SJSA1 (cell line): ENCODE results near the gene DNM3. TPM values are rescaled to one million over a fixed set of nuclear protein-coding genes. Genes with fewer than 3 reads are reported as not detected.
"Not testable (repeated sequence)": the region's sequence is repeated elsewhere in the genome, so short reads cannot be mapped to it uniquely, and the experiment has no call there.

Experiments
- DNase-seq, 2 experiments: peaks; one replicate each; pipeline ENCODE4 v3.0.0-alpha.2; 2015 to 2020; ENCODE audit warnings: low spot score in 2 of 2, low read depth in 1 of 2
- H3K27ac ChIP-seq: fragments of 250-450 bp; sonication (Bioruptor Pico); 2 replicates; pipeline ENCODE4 v1.5.1; 2020; ENCODE audit warnings: mild to moderate bottlenecking, moderate library complexity
- H3K27me3 ChIP-seq: fragments of 250-450 bp; sonication (Bioruptor Pico); replicated peaks from 2 replicates; pipeline ENCODE4 v1.5.1; 2020; ENCODE audit warnings: mild to moderate bottlenecking, moderate library complexity
- H3K36me3 ChIP-seq: fragments of 250-450 bp; sonication (Bioruptor Pico); 2 replicates; pipeline ENCODE4 v1.5.1; 2020; ENCODE audit warnings: mild to moderate bottlenecking
- H3K4me1 ChIP-seq: fragments of 250-450 bp; sonication (Bioruptor Pico); replicated peaks from 2 replicates; pipeline ENCODE4 v1.6.1; 2021; ENCODE audit warnings: mild to moderate bottlenecking
- H3K4me3 ChIP-seq: fragments of 250-450 bp; sonication (Bioruptor Pico); 2 replicates; pipeline ENCODE4 v1.5.1; 2020; ENCODE audit warnings: mild to moderate bottlenecking
- H3K9me3 ChIP-seq: fragments of 250-450 bp; sonication (Bioruptor Pico); replicated peaks from 2 replicates; pipeline ENCODE4 v1.5.1; 2020; ENCODE audit warnings: mild to moderate bottlenecking
- total RNA-seq: library from RNA; depleted of rRNA; stranded (reverse); fragments of >200 nt; shearing (Covaris generic); gene quantifications from 2 replicates; pipeline ENCODE4 v1.2.3, GENCODE V29; 2014

Gene DNM3
- total RNA-seq, 1 experiment from 2014 or later, result 1.7 TPM

DNA sequence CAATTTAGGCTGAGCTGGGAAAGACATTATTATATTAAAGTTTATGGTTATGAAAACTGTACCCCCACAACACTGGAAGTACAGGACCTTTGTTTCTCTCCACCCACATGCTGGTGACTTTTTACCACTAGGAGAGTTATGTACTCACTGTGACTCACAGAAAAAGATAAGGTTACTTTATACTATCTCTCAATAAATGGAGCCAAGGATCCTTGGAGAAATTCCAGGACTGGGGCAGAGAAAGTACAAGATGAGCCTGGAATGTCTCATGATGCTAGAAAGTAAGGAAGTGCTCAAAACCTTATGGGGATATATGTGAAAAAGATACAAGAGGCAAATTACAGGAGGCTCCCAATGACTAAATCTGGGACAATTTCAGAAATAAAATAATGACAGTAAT is 515.3 kb downstream of the DNM3 start:
- Histone ChIP-seq H3K36me3 (no peaks in the 10 kb centered on the region), H3K27ac (peak overlapping the region; percentile 75; the same call in 1 of the 2 replicates), H3K4me1 (peaks cover 66% of the 10 kb centered on the region), H3K4me3 (no peak overlapping the region), H3K9me3 (no peaks in the 10 kb centered on the region), H3K27me3 (no peaks in the 10 kb centered on the region)
- DNase-seq, result peak; percentile 56 to 74

DNA sequence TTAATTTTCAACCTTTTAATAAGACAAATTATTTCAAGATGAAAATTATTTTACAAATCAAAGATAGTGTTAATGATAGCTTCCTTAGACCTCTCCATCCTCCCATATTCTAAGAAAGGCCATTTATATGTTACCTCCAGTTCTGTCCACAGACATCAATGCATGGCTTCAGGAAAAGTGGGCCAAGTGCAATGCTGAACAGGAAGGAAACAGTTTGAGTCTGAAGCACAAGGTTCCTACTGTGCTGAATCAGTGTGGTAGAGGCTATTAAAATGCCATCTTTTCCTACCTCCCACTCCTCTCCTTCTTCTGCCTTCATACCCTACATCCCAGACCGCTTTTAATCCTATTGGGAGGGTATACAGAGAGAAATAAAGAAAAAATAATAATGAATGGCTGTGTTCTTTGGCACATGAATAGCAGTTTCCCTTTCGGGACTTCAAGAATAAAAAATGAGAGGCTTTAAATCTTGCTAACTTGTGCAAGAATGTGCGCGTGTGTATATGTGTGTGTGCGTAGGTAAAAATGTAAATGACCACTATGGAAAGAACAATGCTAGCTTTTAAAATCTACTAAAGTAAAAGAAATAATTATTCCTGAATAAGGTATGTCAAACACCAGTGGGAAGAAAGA is 516.6 kb downstream of the DNM3 start:
- no peaks in the 10 kb centered on the region for H3K27me3 ChIP-seq
- peak overlapping the region; percentile 8; the same call in 1 of the 2 replicates for H3K4me3 ChIP-seq
- no peaks in the 10 kb centered on the region for H3K36me3 ChIP-seq
- peaks cover 56% of the 10 kb centered on the region for H3K4me1 ChIP-seq
- no peaks in the 10 kb centered on the region for H3K9me3 ChIP-seq
- H3K27ac ChIP-seq, result peak overlapping the region; percentile 75
- no peak for DNase-seq

DNA sequence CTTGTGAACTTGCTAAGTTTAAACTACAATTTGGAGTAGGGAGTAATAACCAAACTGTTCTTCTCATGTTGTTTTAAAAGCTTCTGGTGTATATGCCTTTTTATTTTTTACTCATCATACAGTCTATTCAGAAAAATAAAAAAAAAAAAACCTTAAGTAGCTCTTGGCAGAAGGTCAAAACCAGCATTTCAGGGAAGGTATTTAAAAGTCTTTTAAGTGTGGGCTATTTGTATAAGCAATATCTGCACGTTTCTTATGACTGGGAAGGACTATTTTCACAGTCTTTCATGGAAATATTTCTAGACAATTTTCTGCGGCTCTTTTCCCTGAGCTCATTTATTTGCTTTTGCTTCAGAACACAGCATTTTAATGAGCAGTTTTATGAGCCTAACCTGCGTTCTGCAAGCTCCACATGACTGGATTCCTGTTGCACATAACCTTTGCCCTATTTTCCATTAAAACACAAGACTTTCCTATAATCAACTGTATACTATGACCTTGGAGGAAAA is 518.2 kb downstream of the DNM3 start:
- H3K27ac ChIP-seq, result peak overlapping the region; percentile 75
- no peaks in the 10 kb centered on the region for H3K9me3 ChIP-seq

GRCh38 chr1:172360511-172360910 is 519.2 kb downstream of the DNM3 start:
- H3K36me3 ChIP-seq, result no peaks in the 10 kb centered on the region
- no peak overlapping the region for H3K27ac ChIP-seq
- no peaks in the 10 kb centered on the region for H3K9me3 ChIP-seq
- H3K4me1 ChIP-seq, result peaks cover 51% of the 10 kb centered on the region
- no peak for DNase-seq
- no peaks in the 10 kb centered on the region for H3K27me3 ChIP-seq
- H3K4me3 ChIP-seq, result no peak overlapping the region

More for the DNA sequence above, 518.2 kb downstream of the DNM3 start:
- Histone ChIP-seq H3K4me1 (peaks cover 56% of the 10 kb centered on the region), H3K27me3 (no peaks in the 10 kb centered on the region), H3K36me3 (no peaks in the 10 kb centered on the region), H3K4me3 (no peak overlapping the region)
- peak in 1 of 2 experiments; percentile 76 for DNase-seq

DNA sequence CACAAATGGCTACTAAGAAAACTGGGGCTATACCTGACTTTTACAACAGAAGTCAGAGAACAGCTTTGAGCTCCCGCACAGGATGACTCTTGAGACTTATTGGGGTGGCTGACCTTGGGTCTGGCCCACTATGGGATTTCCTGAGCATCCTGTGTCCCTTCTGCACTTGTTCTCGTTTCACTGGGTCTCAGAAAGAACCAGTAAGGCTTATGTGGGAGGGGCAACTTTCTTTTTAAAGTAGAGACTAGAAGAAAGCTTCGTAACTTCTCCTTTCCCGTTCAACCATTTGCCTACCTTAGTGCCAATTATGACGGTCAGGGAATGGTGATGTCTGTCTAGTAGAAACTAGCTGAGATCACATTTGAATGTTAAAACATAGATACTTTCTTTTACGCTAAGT is 519.7 kb downstream of the DNM3 start:
- H3K9me3 ChIP-seq, result no peaks in the 10 kb centered on the region
- no peak for DNase-seq
- H3K36me3 ChIP-seq, result no peaks in the 10 kb centered on the region
- no peak overlapping the region for H3K27ac ChIP-seq
- no peak overlapping the region for H3K4me3 ChIP-seq
- peaks cover 49% of the 10 kb centered on the region for H3K4me1 ChIP-seq
- no peaks in the 10 kb centered on the region for H3K27me3 ChIP-seq

- Histone ChIP-seq H3K27ac (no peak overlapping the region), H3K4me1 (peaks cover 21% of the 10 kb centered on the region), H3K9me3 (no peaks in the 10 kb centered on the region), H3K27me3 (no peaks in the 10 kb centered on the region), H3K4me3 (no peak overlapping the region), H3K36me3 (no peaks in the 10 kb centered on the region)
- DNase-seq, result no peak
Measured at GRCh38 chr1:172363852-172364251, 522.6 kb downstream of the DNM3 start.

GRCh38 chr1:172371646-172372045 is 530.3 kb downstream of the DNM3 start:
- H3K27ac ChIP-seq, H3K27me3 ChIP-seq, DNase-seq, H3K4me1 ChIP-seq, H3K4me3 ChIP-seq, H3K9me3 ChIP-seq, H3K36me3 ChIP-seq: not testable (repeated sequence)

GRCh38 chr1:172373864-172374263 is 532.6 kb downstream of the DNM3 start:
- Histone ChIP-seq H3K27me3 (no peaks in the 10 kb centered on the region), H3K27ac (no peak overlapping the region), H3K4me1 (no peaks in the 10 kb centered on the region), H3K36me3 (no peaks in the 10 kb centered on the region), H3K9me3 (no peaks in the 10 kb centered on the region), H3K4me3 (no peak overlapping the region)
- DNase-seq, result no peak

- no peak overlapping the region for H3K27ac ChIP-seq
- H3K9me3 ChIP-seq, result no peaks in the 10 kb centered on the region
- no peaks in the 10 kb centered on the region for H3K4me1 ChIP-seq
- DNase-seq, result no peak
- H3K27me3 ChIP-seq, result no peaks in the 10 kb centered on the region
- H3K4me3 ChIP-seq, result no peak overlapping the region
- no peaks in the 10 kb centered on the region for H3K36me3 ChIP-seq
Measured at GRCh38 chr1:172375211-172375631, 533.9 kb downstream of the DNM3 start.

- Histone ChIP-seq H3K27ac (no peak overlapping the region), H3K4me3 (no peak overlapping the region)
- DNase-seq, result no peak
Measured at GRCh38 chr1:172376431-172376830, 535.1 kb downstream of the DNM3 start.

DNA sequence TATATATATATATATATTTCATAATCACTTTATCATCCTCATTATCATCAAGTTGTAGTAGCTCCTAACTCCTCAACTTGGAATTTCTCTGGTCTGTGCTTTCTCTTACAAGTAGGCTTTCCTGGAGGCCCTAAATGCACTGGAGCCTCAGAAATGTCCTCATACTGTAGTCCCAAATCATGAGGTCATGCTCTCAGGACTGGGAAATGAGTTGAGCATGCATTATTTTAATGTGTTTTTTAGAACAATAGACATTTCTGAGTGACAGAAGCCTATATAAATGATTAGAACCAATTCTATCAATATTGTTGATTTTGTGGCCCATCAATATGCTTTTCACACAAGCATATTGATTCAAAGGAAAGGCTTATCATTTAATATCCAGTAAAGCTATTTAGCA is 536.3 kb downstream of the DNM3 start:
- H3K27ac ChIP-seq, result no peak overlapping the region
- H3K36me3 ChIP-seq, result no peaks in the 10 kb centered on the region
- H3K9me3 ChIP-seq, result no peaks in the 10 kb centered on the region
- no peaks in the 10 kb centered on the region for H3K27me3 ChIP-seq
- DNase-seq, result no peak
- H3K4me1 ChIP-seq, result peaks cover 7% of the 10 kb centered on the region
- H3K4me3 ChIP-seq, result no peak overlapping the region

More at GRCh38 chr1:172376431-172376830, 535.1 kb downstream of the DNM3 start:
- H3K4me1 ChIP-seq, result no peaks in the 10 kb centered on the region; the same call in 1 of the 2 replicates
- H3K36me3 ChIP-seq, result no peaks in the 10 kb centered on the region
- H3K27me3 ChIP-seq, result no peaks in the 10 kb centered on the region
- H3K9me3 ChIP-seq, result no peaks in the 10 kb centered on the region

DNA sequence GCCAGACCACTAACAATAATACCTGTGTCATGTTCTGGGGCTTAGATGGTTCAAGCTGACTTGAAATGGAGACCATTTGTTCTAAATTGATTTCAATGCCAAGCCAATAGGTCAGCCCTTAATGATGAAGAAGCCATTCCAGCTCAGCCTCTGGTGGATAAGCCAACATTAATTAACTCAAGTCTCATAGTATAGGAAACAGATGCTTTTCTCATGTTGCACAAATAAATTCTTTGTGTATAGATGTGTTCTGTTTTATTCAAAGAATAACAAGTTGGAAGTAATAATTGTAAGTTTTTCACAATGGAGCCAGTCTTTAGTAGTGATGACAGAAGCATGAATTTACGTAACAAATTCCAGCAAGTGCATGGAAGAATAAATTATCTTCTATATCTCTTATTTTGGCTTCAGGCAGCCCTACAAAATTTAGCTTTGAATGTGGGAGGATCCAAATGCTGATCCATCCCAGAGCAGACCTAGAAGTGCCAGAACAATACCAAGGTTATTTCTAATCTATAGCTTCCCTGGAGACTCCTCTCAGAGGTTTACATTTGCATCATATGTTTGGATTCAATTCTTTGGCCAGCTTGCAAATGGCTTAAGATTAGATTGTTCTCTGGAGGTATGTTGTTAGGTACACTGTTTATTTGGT is 536.9 kb downstream of the DNM3 start:
- Histone ChIP-seq H3K9me3 (no peaks in the 10 kb centered on the region), H3K4me3 (no peak overlapping the region)
- DNase-seq, result no peak

GRCh38 chr1:172380441-172381244 is 539.3 kb downstream of the DNM3 start:
- Histone ChIP-seq H3K27me3 (no peaks in the 10 kb centered on the region), H3K4me1 (peaks cover 25% of the 10 kb centered on the region), H3K9me3 (no peaks in the 10 kb centered on the region), H3K36me3 (no peaks in the 10 kb centered on the region), H3K4me3 (no peak overlapping the region), H3K27ac (no peak overlapping the region)
- no peak for DNase-seq

More for the DNA sequence above, 536.9 kb downstream of the DNM3 start:
- no peaks in the 10 kb centered on the region for H3K36me3 ChIP-seq
- no peaks in the 10 kb centered on the region for H3K27me3 ChIP-seq
- peaks cover 13% of the 10 kb centered on the region for H3K4me1 ChIP-seq
- no peak overlapping the region for H3K27ac ChIP-seq

DNA sequence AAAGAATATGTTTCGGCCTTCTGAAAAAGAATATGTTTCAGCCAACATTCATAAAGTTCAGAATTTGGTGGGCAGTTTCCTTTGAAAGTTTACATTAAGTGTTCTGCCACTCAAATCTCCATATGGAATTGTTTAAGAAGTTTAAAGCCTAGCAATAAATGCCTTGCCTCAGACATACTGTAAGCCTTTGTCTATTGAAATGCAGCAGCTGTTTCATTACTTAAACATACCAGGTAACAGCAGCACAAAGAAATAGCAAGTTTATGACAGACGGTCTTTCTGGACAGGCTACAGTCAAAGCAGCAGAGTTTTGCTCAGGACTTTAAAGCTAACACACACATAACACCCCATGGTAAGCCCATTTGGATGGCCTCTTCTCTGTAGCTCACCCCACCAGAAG is 540.6 kb downstream of the DNM3 start:
- peaks cover 29% of the 10 kb centered on the region for H3K4me1 ChIP-seq
- no peak overlapping the region for H3K27ac ChIP-seq
- no peaks in the 10 kb centered on the region for H3K36me3 ChIP-seq
- no peak overlapping the region for H3K4me3 ChIP-seq
- no peak for DNase-seq
- H3K27me3 ChIP-seq, result no peaks in the 10 kb centered on the region
- H3K9me3 ChIP-seq, result no peaks in the 10 kb centered on the region
